Progenitor cell of endocrine pancreas (in vitro differentiated cells): ENCODE measurements around the gene ST6GAL2. TPM values are rescaled to one million over a fixed set of nuclear protein-coding genes. Genes with fewer than 3 reads are reported as not detected.

Experiments used
- DNase-seq: peaks from one replicate; pipeline ENCODE4 v3.0.0; 2021; ENCODE audit warnings: low spot score; ENCODE audit not compliant: unreplicated experiment
- H3K27ac Mint-ChIP-seq: 2 replicates; pipeline ENCODE4 v1.8.0; 2021; ENCODE audit warnings: mild to moderate bottlenecking, moderate library complexity, mixed read lengths
- H3K27me3 Mint-ChIP-seq: 2 replicates; pipeline ENCODE4 v1.8.0; 2021; ENCODE audit warnings: mixed read lengths
- H3K36me3 Mint-ChIP-seq: 2 replicates; pipeline ENCODE4 v1.8.0; 2022; ENCODE audit warnings: mixed read lengths; ENCODE audit not compliant: insufficient read depth
- H3K4me1 Mint-ChIP-seq: 2 replicates; pipeline ENCODE4 v1.8.0; 2021; ENCODE audit warnings: low read depth, mixed read lengths
- H3K4me3 Mint-ChIP-seq: 2 replicates; pipeline ENCODE4 v1.8.0; 2021; ENCODE audit warnings: low read depth, mild to moderate bottlenecking, moderate library complexity, mixed read lengths
- H3K9me3 Mint-ChIP-seq: 2 replicates; pipeline ENCODE4 v1.8.0; 2021; ENCODE audit warnings: low read depth, mixed read lengths
- CTCF ChIP-seq: fragments of 200-600 bp; sonication (generic); IDR thresholded peaks from one replicate; pipeline ENCODE4 v1.5.0; 2021; ENCODE audit warnings: antibody characterized with exemption, mild to moderate bottlenecking; ENCODE audit not compliant: unreplicated experiment
- total RNA-seq: library from RNA; stranded (reverse); gene quantifications from 2 replicates; pipeline ENCODE4 v1.2.1, GENCODE V29; 2021

The ST6GAL2 gene
- total RNA-seq, 1 donor from 2014 or later = 8.0 TPM

- DNase-seq = no peak
- no peak overlapping the region for H3K27ac Mint-ChIP-seq
- peaks cover 10% of the 10 kb centered on the region for H3K9me3 Mint-ChIP-seq
- no peak for TF ChIP-seq CTCF
- H3K27me3 Mint-ChIP-seq = no peaks in the 10 kb centered on the region
- H3K4me3 Mint-ChIP-seq = no peak overlapping the region
- peaks cover 11% of the 10 kb centered on the region for H3K4me1 Mint-ChIP-seq
- no peaks in the 10 kb centered on the region for H3K36me3 Mint-ChIP-seq
Measured at GRCh38 chr2:106758901-106759497, 127.0 kb downstream of the ST6GAL2 start.
